Neural progenitor cell (in vitro differentiated cells): ENCODE data around the gene CYYR1.

Source experiments
- EZH2 ChIP-seq: fragments of 200-600 bp; sonication (generic); IDR thresholded peaks from 2 replicates; pipeline ENCODE4 v1.6.1; 2017; ENCODE audit warnings: antibody characterized with exemption, mild to moderate bottlenecking, moderate library complexity
- TF ChIP-seq, protein P1 (sequence below): fragments of 200-600 bp; sonication (generic); IDR thresholded peaks from 2 replicates; pipeline ENCODE4 v1.5.1; 2017; ENCODE audit warnings: antibody characterized with exemption, mild to moderate bottlenecking

DNA sequence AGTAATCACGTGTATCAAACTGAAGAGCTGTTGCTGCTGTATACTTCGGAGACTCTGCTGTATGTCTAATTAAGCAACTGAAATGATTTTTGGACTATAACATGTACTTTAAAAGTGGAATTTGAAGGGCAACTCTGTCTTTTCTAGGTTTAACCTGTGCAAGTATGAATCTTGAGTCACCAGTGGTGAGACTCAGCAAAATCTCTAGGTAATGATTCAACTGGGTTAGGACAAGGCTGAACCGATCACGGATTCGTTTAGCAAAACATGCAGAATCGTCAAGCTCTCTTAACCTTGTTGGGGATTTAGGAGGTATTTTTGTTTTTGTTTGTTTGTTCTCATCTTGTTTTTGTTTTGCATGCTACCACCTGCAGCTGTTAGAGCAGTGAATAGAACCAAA is 149.6 kb downstream of the CYYR1 start:
- no peak for TF ChIP-seq EZH2
- TF ChIP-seq, protein P1, sequence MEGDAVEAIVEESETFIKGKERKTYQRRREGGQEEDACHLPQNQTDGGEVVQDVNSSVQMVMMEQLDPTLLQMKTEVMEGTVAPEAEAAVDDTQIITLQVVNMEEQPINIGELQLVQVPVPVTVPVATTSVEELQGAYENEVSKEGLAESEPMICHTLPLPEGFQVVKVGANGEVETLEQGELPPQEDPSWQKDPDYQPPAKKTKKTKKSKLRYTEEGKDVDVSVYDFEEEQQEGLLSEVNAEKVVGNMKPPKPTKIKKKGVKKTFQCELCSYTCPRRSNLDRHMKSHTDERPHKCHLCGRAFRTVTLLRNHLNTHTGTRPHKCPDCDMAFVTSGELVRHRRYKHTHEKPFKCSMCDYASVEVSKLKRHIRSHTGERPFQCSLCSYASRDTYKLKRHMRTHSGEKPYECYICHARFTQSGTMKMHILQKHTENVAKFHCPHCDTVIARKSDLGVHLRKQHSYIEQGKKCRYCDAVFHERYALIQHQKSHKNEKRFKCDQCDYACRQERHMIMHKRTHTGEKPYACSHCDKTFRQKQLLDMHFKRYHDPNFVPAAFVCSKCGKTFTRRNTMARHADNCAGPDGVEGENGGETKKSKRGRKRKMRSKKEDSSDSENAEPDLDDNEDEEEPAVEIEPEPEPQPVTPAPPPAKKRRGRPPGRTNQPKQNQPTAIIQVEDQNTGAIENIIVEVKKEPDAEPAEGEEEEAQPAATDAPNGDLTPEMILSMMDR = no peak
